ENCODE data around the gene FNDC3B.

DNA sequence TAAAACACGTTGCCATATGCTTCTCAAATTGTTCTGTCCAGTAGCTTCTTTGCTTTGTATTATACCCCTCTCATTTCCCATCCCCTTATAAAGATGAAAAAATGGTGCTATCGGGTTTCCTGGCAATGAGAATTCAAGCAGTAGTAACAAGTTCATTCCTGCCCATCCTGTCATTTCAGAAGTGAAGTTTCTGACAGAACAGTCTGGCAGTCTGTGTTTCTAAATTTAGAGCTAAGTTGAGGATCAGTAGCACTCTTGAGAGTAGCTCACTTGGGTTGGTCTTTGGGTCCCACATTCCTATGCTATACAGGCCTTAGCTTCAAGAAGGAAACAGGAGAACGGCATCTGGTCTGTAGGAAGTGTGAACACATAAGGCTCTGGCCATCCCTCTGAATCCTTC, 274.3 kb downstream of the FNDC3B start:
- TF ChIP-seq, protein P1, sequence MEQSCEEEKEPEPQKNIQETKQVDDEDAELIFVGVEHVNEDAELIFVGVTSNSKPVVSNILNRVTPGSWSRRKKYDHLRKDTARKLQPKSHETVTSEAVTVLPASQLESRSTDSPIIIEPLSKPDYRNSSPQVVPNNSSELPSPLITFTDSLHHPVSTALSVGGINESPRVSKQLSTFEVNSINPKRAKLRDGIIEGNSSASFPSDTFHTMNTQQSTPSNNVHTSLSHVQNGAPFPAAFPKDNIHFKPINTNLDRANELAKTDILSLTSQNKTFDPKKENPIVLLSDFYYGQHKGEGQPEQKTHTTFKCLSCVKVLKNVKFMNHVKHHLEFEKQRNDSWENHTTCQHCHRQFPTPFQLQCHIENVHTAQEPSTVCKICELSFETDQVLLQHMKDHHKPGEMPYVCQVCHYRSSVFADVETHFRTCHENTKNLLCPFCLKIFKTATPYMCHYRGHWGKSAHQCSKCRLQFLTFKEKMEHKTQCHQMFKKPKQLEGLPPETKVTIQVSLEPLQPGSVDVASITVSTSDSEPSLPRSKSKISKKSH (CRISPR knock-in tag; IDR thresholded peaks at IDR 0.05), result no peak
- TF ChIP-seq, protein P2, sequence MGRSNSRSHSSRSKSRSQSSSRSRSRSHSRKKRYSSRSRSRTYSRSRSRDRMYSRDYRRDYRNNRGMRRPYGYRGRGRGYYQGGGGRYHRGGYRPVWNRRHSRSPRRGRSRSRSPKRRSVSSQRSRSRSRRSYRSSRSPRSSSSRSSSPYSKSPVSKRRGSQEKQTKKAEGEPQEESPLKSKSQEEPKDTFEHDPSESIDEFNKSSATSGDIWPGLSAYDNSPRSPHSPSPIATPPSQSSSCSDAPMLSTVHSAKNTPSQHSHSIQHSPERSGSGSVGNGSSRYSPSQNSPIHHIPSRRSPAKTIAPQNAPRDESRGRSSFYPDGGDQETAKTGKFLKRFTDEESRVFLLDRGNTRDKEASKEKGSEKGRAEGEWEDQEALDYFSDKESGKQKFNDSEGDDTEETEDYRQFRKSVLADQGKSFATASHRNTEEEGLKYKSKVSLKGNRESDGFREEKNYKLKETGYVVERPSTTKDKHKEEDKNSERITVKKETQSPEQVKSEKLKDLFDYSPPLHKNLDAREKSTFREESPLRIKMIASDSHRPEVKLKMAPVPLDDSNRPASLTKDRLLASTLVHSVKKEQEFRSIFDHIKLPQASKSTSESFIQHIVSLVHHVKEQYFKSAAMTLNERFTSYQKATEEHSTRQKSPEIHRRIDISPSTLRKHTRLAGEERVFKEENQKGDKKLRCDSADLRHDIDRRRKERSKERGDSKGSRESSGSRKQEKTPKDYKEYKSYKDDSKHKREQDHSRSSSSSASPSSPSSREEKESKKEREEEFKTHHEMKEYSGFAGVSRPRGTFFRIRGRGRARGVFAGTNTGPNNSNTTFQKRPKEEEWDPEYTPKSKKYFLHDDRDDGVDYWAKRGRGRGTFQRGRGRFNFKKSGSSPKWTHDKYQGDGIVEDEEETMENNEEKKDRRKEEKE (IDR thresholded peaks at IDR 0.05; ENCODE audit: borderline replicate concordance in 1 of 2, control insufficient read depth in 1 of 2, low read depth in 2 of 2, low read length in 1 of 2), result no peak
- TF ChIP-seq, protein P3, sequence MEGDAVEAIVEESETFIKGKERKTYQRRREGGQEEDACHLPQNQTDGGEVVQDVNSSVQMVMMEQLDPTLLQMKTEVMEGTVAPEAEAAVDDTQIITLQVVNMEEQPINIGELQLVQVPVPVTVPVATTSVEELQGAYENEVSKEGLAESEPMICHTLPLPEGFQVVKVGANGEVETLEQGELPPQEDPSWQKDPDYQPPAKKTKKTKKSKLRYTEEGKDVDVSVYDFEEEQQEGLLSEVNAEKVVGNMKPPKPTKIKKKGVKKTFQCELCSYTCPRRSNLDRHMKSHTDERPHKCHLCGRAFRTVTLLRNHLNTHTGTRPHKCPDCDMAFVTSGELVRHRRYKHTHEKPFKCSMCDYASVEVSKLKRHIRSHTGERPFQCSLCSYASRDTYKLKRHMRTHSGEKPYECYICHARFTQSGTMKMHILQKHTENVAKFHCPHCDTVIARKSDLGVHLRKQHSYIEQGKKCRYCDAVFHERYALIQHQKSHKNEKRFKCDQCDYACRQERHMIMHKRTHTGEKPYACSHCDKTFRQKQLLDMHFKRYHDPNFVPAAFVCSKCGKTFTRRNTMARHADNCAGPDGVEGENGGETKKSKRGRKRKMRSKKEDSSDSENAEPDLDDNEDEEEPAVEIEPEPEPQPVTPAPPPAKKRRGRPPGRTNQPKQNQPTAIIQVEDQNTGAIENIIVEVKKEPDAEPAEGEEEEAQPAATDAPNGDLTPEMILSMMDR (IDR thresholded peaks at IDR 0.05 in 2 of 3, conservative IDR thresholded peaks at IDR 0.05 in 1 of 3; ENCODE audit: insufficient read depth in 2 of 3, low read depth in 1 of 3, low read length in 3 of 3), result no peak
- TF ChIP-seq SP2 (IDR thresholded peaks at IDR 0.05; ENCODE audit: extremely low read depth, low read depth, low read length, poor library complexity, severe bottlenecking), result no peak
